Prostate gland (tissue), 2 donors: Measurements from ENCODE around the gene LYZL1.

ENCODE experiments used
- POLR2A ChIP-seq: fragments of 450-650 bp; IDR thresholded peaks from one replicate; pipeline ENCODE4 v1.6.1; 2016; ENCODE audit warnings: antibody characterized with exemption, mild to moderate bottlenecking
- POLR2AphosphoS5 ChIP-seq: sonication (generic); formaldehyde crosslinking; IDR thresholded peaks from one replicate; pipeline ENCODE4 v1.6.1; 2017; ENCODE audit warnings: antibody characterized with exemption
- TF ChIP-seq, protein P1 (sequence below), 4 experiments: fragments of 200-600 bp in 2 of 4; fragments of 450-650 bp in 2 of 4; sonication (generic) in 2 of 4; IDR thresholded peaks; 1 replicate in 3 of 4; 2 replicates in 1 of 4; pipeline ENCODE4 v1.5.1; 2016 to 2019; ENCODE audit warnings: antibody characterized with exemption in 4 of 4, mild to moderate bottlenecking in 2 of 4, moderate library complexity in 2 of 4

DNA sequence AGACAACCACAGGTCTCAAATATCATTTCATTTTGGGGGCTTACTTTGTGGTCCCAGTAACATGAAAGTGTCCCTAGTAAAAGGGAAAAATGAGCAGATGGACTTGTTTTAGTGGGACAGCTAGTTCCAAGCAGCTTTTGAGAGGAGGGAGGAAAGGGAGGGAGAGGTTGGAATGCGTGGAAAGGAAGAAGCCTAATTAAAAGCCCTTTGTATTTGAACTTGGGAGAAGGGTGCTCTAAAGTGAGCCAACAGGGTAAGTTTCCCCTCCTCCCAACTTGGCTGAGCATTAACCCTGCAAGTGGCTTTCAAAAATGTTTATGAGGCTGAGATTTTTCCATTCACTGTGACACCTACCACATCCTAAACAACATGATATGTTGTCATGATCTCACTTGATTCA lies 38.8 kb upstream of the LYZL1 start:
- TF ChIP-seq POLR2A = no peak
- TF ChIP-seq, protein P1, sequence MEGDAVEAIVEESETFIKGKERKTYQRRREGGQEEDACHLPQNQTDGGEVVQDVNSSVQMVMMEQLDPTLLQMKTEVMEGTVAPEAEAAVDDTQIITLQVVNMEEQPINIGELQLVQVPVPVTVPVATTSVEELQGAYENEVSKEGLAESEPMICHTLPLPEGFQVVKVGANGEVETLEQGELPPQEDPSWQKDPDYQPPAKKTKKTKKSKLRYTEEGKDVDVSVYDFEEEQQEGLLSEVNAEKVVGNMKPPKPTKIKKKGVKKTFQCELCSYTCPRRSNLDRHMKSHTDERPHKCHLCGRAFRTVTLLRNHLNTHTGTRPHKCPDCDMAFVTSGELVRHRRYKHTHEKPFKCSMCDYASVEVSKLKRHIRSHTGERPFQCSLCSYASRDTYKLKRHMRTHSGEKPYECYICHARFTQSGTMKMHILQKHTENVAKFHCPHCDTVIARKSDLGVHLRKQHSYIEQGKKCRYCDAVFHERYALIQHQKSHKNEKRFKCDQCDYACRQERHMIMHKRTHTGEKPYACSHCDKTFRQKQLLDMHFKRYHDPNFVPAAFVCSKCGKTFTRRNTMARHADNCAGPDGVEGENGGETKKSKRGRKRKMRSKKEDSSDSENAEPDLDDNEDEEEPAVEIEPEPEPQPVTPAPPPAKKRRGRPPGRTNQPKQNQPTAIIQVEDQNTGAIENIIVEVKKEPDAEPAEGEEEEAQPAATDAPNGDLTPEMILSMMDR (IDR thresholded peaks at IDR 0.05) = no peak
- TF ChIP-seq POLR2AphosphoS5 = no peak
